Activated CD4-positive, alpha-beta T cell treated with anti-CD3 and anti-CD28 coated beads for 36 hours (primary cell): ENCODE data around the gene SNX14. TPM values are rescaled to one million over a fixed set of nuclear protein-coding genes. Genes with fewer than 3 reads are reported as not detected.

Experiments
- ATAC-seq: fragments of 200-7000 bp; cut with Tn5 transposase; one replicate; pipeline ENCODE4 v1.10.0; 2021; ENCODE audit warnings: mild to moderate bottlenecking, moderate library complexity
- CTCF ChIA-PET: fragments of 350-600 bp; sonication (Branson Sonifier 250); formaldehyde crosslinking; loops from one replicate; lab custom pipeline; 2021; ENCODE audit warnings: antibody characterized with exemption; lab: Charles Lee
- POLR2A ChIA-PET: fragments of 350-600 bp; sonication (Branson Sonifier 250); formaldehyde crosslinking; loops from one replicate; lab custom pipeline; 2021; ENCODE audit warnings: antibody characterized with exemption, inconsistent platforms; lab: Charles Lee
- DNase-seq: peaks from one replicate; pipeline ENCODE4 v3.0.0-alpha.2; 2020
- H3K27ac Mint-ChIP-seq: one replicate; pipeline ENCODE4 v1.8.0; 2021; ENCODE audit warnings: mixed read lengths
- H3K27me3 Mint-ChIP-seq: one replicate; pipeline ENCODE4 v1.8.0; 2021; ENCODE audit warnings: mixed read lengths
- H3K36me3 Mint-ChIP-seq: one replicate; pipeline ENCODE4 v1.8.0; 2021; ENCODE audit warnings: low read depth, mixed read lengths
- H3K4me1 Mint-ChIP-seq: one replicate; pipeline ENCODE4 v1.8.0; 2021; ENCODE audit warnings: mixed read lengths
- H3K4me3 Mint-ChIP-seq: one replicate; pipeline ENCODE4 v1.8.0; 2021; ENCODE audit warnings: mild to moderate bottlenecking, moderate library complexity, mixed read lengths
- H3K9me3 Mint-ChIP-seq: one replicate; pipeline ENCODE4 v1.8.0; 2021; ENCODE audit warnings: low read depth, mixed read lengths
- intact Hi-C, 2 experiments: fragments of 100-400 bp; cut with DNase I in 1 of 2; cut with micrococcal nuclease in 1 of 2; formaldehyde crosslinking; loops; one replicate each; pipeline versions ENCODE4 v1.14.2 to v1.15.1; 2022 to 2024; cut with DNase I, micrococcal nuclease
- total RNA-seq, 2 experiments: library from RNA; stranded (reverse); gene quantifications; one replicate each; pipeline ENCODE4 v1.2.3, GENCODE V29; 2021

Gene SNX14
- total RNA-seq, 2 experiments from 2014 or later = 38.4 to 54.7 TPM

- DNase-seq = no peak
- Mint-ChIP-seq H3K27ac (no peak overlapping the region), H3K4me3 (no peak overlapping the region), H3K36me3 (peaks cover 15% of the 10 kb centered on the region), H3K9me3 (peaks cover 16% of the 10 kb centered on the region), H3K4me1 (peaks cover 18% of the 10 kb centered on the region), H3K27me3 (no peaks in the 10 kb centered on the region)
- ATAC-seq = peak; percentile 54
- intact Hi-C loops = no loop called here
- ChIA-PET POLR2A (no interaction called here), CTCF (interaction anchor here (1.1 to 2.4 kb wide), 3 partner anchors 15 to 39 kb away, joined by 3 to 13 read pairs (median 4); no protein-coding TSS in a partner anchor)
Measured at GRCh38 chr6:85498596-85499258, 94.9 kb downstream of the SNX14 start.

DNA sequence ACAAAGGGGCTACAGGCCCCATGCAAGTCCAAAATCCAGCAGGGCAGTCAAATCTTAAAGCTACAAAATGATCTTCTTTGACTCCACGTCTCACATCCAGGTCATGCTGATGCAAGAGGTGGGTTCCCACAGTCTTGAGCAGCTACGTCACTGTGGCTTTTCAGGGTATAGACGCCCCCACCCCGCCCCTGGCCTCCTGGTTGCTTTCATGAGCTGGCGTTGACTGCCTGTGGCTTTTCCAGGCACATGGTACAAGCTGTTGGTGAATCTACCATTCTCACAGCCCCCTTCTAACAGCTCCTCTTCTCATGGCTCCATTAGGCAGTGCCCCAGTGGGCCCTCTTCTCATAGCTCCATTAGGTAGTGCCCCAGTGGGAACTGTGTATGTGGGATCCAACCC, 96.8 kb downstream of the SNX14 start:
- ChIA-PET POLR2A (interaction anchor here (0.7 kb wide), 1 partner anchor 80 kb away, joined by 6 read pairs; no protein-coding TSS in a partner anchor), CTCF (interaction anchor here (0.6 to 5.2 kb wide), 5 partner anchors 13 to 139 kb away, joined by 3 to 48 read pairs (median 4); no protein-coding TSS in a partner anchor)
- ATAC-seq (no peak), DNase-seq (no peak)
- intact Hi-C loops = no loop called here
- Mint-ChIP-seq H3K4me3 (no peak overlapping the region), H3K27ac (no peak overlapping the region), H3K36me3 (peaks cover 13% of the 10 kb centered on the region), H3K27me3 (no peaks in the 10 kb centered on the region), H3K4me1 (peaks cover 18% of the 10 kb centered on the region), H3K9me3 (peaks cover 16% of the 10 kb centered on the region)

- H3K4me1 Mint-ChIP-seq = peaks cover 18% of the 10 kb centered on the region
- POLR2A ChIA-PET = interaction anchor here (0.7 kb wide), 1 partner anchor 47 kb away, joined by 3 read pairs; no protein-coding TSS in a partner anchor
- H3K27ac Mint-ChIP-seq = no peak overlapping the region
- H3K27me3 Mint-ChIP-seq = no peaks in the 10 kb centered on the region
- CTCF ChIA-PET = interaction anchor here (0.5 to 5.2 kb wide), 6 partner anchors 12 to 78 kb away, joined by 3 to 48 read pairs (median 4); no protein-coding TSS in a partner anchor
- DNase-seq (no peak), ATAC-seq (peak; percentile 74)
- H3K4me3 Mint-ChIP-seq = no peak overlapping the region
- peaks cover 16% of the 10 kb centered on the region for H3K9me3 Mint-ChIP-seq
- H3K36me3 Mint-ChIP-seq = peaks cover 13% of the 10 kb centered on the region
- intact Hi-C loops = no loop called here
Measured at GRCh38 chr6:85496009-85496579, 97.6 kb downstream of the SNX14 start.

DNA sequence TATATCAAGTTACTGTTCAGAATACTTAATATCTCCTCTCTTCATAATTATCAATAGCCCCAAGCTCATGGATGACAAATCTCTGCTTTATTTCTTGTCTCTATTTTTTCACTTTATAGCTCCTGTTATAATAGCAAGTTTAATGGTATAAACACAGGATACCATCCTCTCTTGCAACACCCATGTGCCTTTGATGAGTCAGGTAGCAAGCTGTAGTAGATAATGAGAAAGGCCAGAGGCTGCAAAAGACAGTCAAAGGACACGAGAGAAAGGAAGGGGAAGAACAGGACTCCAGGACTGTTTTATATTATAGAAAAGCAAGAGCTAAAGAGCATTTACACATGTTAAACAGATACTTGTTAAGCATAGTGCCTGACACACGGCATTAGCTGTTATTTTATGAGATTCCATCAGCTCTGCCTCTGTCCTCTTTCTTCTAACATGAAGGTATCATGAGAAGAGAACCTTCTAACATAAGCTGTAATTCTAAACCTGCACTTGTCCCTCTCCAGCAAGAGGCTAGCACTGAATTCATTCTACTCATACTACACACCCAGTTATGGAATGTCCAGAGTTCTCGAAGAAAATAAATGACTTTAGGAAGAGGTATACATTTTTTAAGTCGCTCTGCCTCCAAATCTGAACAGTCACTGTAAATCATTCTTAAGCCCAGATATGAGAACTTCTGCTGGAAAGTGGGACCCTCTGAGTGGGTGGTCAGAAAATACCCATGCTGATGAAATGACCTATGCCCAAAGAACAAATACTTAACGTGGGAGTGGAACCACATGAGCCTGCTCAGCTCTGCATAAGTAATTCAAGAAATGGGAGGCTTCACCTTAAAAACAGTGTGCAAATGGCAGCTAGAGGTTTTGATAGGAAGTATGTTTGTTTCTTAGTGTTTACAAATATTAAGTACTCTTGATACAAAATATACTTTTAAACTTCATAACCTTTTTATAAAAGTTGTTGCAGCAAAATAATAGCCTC, 98.8 kb downstream of the SNX14 start:
- H3K4me1 Mint-ChIP-seq = peaks cover 18% of the 10 kb centered on the region

DNA sequence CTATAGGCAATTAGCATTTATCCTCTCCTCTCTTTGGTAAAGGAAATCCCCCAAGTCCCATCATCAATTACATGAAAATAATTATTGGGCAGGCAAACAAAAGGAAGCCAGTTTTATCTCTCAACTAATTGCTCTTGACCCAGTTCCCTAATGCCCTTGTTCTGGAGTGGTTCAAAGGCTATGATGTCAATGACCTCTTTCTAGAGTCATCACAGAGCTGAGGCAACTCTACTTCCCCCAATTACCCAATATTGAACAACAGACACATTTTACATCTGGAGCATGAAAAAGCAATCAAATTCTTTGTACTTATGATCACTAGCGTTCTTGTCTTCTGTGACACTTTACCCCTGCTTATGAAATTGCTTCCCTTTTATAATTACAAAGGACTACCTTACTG, 100.3 kb downstream of the SNX14 start:
- DNase-seq (no peak), ATAC-seq (no peak)
- CTCF ChIA-PET = interaction anchor here (2.4 to 5.2 kb wide), 3 partner anchors 10 to 138 kb away, joined by 10 to 48 read pairs (median 10); no protein-coding TSS in a partner anchor
- H3K9me3 Mint-ChIP-seq = peaks cover 16% of the 10 kb centered on the region
- no peaks in the 10 kb centered on the region for H3K27me3 Mint-ChIP-seq
- intact Hi-C loops = no loop called here
- POLR2A ChIA-PET = no interaction called here
- H3K36me3 Mint-ChIP-seq = peaks cover 11% of the 10 kb centered on the region
- H3K4me1 Mint-ChIP-seq = peaks cover 11% of the 10 kb centered on the region
- H3K4me3 Mint-ChIP-seq = no peak overlapping the region
- H3K27ac Mint-ChIP-seq = no peak overlapping the region

More for the DNA sequence above, 98.8 kb downstream of the SNX14 start:
- H3K9me3 Mint-ChIP-seq = peaks cover 16% of the 10 kb centered on the region
- peaks cover 13% of the 10 kb centered on the region for H3K36me3 Mint-ChIP-seq
- no peak overlapping the region for H3K27ac Mint-ChIP-seq
- ChIA-PET CTCF (interaction anchor here (0.6 to 5.2 kb wide), 14 partner anchors 11 to 140 kb away, joined by 3 to 48 read pairs (median 3); partner anchors contain the start of gene NT5E), POLR2A (no interaction called here)
- no peaks in the 10 kb centered on the region for H3K27me3 Mint-ChIP-seq
- no peak for ATAC-seq
- intact Hi-C loops = no loop called here
- no peak for DNase-seq
- H3K4me3 Mint-ChIP-seq = no peak overlapping the region

DNA sequence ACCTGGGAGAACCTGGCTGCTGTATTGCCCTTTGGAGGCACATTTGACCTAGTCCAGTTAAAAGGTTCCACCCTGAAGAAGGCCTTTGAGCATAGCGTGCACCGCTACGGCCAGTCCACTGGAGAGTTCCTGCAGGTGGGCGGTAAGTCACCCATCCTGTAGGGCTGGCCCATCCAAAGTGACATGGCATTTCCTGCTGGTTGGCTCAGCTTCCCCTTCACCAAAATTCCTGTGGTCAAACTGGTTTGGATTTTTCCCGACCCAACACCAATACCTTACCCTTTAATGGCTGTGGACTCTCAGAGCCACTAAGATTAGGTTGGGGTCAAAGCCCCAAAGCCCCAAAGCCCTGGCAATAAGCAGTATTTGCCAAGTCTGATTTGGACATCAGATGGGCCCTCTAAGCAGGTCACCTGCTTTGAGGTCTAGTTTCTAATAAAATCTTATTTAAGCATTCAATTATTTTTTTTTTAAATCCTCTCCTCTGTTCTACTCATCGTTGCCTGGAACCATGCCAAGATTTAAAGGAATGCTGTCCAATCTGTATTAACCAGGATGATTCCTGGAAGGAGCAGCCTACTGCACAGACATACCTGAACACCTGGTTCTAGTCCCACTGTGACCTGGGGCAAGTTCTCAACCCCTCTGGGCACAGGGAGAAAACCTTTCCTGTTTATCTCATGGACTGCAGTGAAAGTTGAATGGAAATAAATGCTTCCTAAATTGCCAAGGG, 103.0 kb downstream of the SNX14 start:
- Mint-ChIP-seq H3K36me3 (no peaks in the 10 kb centered on the region), H3K9me3 (no peaks in the 10 kb centered on the region), H3K4me3 (no peak overlapping the region), H3K27ac (no peak overlapping the region), H3K27me3 (no peaks in the 10 kb centered on the region), H3K4me1 (peaks cover under 1% of the 10 kb centered on the region)
- DNase-seq = no peak
- POLR2A ChIA-PET = no interaction called here
- ATAC-seq = no peak
- intact Hi-C loops = no loop called here
- CTCF ChIA-PET = no interaction called here

DNA sequence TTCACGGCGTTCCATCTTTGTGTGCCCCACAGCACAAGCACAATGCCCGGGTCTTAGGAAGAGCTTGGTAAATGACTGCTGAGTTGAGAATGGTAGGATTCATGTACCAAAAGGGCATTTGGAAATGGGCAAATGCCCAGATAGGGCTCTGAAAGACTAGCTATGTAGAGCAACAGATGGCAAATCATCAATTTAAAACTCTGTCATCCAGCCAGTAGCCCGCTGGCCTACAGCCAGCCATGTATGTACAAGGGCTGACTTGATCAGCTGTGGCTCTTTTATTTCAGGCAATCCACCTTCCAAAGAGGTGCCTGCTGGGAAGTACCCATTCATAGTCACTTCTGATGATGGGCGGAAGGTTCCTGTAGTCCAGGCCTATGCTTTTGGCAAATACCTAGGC, 108.7 kb downstream of the SNX14 start:
- peaks cover 9% of the 10 kb centered on the region for H3K4me1 Mint-ChIP-seq
- no peak overlapping the region for H3K27ac Mint-ChIP-seq
- intact Hi-C loops = loop anchor here in 1 of 2 experiments (5.0 kb wide), 1 partner anchor 38 kb away; no protein-coding TSS in a partner anchor
- no peaks in the 10 kb centered on the region for H3K36me3 Mint-ChIP-seq
- H3K27me3 Mint-ChIP-seq = no peaks in the 10 kb centered on the region
- CTCF ChIA-PET = interaction anchor here (0.5 to 5.3 kb wide), 6 partner anchors 9 to 161 kb away, joined by 3 to 72 read pairs (median 14); no protein-coding TSS in a partner anchor
- DNase-seq (no peak), ATAC-seq (no peak)
- POLR2A ChIA-PET = no interaction called here
- no peaks in the 10 kb centered on the region for H3K9me3 Mint-ChIP-seq
- no peak overlapping the region for H3K4me3 Mint-ChIP-seq

DNA sequence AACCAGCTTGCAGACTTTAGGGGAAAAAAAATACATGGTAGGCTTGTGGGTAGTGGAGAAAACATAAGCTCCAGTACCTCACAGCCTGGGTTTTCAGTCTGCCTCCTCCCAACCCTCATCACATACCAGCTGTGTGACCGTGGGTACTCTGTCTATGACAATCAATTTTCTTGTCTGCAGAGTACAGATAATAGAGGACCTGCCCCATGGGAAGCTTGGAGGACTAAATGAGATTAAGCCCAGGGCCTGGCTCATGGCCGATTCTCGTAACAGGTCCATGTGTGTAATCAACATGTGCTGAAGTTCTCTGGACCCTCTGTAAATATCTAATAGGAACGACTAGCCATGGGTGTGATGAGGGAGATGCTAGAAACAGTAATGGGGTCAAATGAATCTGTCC, 109.8 kb downstream of the SNX14 start:
- ChIA-PET POLR2A (no interaction called here), CTCF (interaction anchor here (0.7 to 5.3 kb wide), 22 partner anchors 8 to 1074 kb away, joined by 3 to 72 read pairs (median 10); partner anchors contain the start of gene NT5E)
- intact Hi-C loops = loop anchor here (1.0 to 5.0 kb wide), 4 partner anchors 19 to 129 kb away; no protein-coding TSS in a partner anchor
- ATAC-seq (no peak), DNase-seq (no peak)
- Mint-ChIP-seq H3K27ac (no peak overlapping the region), H3K36me3 (no peaks in the 10 kb centered on the region), H3K4me1 (peaks cover 9% of the 10 kb centered on the region), H3K27me3 (no peaks in the 10 kb centered on the region), H3K4me3 (no peak overlapping the region), H3K9me3 (no peaks in the 10 kb centered on the region)

- no peak overlapping the region for H3K4me3 Mint-ChIP-seq
Measured at GRCh38 chr6:85482905-85483700, 110.6 kb downstream of the SNX14 start.

More at GRCh38 chr6:85482905-85483700, 110.6 kb downstream of the SNX14 start:
- Mint-ChIP-seq H3K4me1 (peaks cover 9% of the 10 kb centered on the region), H3K36me3 (no peaks in the 10 kb centered on the region), H3K27me3 (no peaks in the 10 kb centered on the region), H3K27ac (peak overlapping the region; percentile 23), H3K9me3 (no peaks in the 10 kb centered on the region)
- intact Hi-C loops = loop anchor here (1.0 to 5.0 kb wide), 4 partner anchors 18 to 128 kb away; no protein-coding TSS in a partner anchor
- ATAC-seq (peak; percentile 96), DNase-seq (peak; percentile 91)
- ChIA-PET POLR2A (no interaction called here), CTCF (interaction anchor here (0.6 to 5.3 kb wide), 50 partner anchors 8 to 1868 kb away, joined by 3 to 72 read pairs (median 4); partner anchors contain the start of genes NT5E and SNX14)
